Amniotic stem cell (primary cell): ENCODE results near the gene NOC2L.

Experiments
- DNase-seq: peaks from one replicate; lab custom pipeline; 2025; lab: John Stamatoyannopoulos, UW

Gene NOC2L

GRCh38 chr1:942864-943533, 16.1 kb downstream of the NOC2L start:
- no peak for DNase-seq

DNA sequence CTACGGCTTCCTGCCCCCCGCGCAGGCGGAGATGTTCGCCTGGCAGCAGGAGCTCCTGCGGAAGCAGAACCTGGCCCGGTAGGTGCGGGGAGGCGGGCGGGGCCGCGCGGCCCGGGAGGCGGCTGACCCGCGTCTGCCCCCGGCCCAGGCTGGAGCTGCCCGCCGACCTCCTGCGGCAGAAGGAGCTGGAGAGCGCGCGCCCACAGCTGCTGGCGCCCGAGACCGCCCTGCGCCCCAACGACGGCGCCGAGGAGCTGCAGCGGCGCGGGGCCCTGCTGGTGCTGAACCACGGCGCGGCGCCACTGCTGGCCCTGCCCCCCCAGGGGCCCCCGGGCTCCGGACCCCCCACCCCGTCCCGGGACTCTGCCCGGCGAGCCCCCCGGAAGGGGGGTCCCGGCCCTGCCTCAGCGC, 16.6 kb downstream of the NOC2L start:
- no peak for DNase-seq

DNA sequence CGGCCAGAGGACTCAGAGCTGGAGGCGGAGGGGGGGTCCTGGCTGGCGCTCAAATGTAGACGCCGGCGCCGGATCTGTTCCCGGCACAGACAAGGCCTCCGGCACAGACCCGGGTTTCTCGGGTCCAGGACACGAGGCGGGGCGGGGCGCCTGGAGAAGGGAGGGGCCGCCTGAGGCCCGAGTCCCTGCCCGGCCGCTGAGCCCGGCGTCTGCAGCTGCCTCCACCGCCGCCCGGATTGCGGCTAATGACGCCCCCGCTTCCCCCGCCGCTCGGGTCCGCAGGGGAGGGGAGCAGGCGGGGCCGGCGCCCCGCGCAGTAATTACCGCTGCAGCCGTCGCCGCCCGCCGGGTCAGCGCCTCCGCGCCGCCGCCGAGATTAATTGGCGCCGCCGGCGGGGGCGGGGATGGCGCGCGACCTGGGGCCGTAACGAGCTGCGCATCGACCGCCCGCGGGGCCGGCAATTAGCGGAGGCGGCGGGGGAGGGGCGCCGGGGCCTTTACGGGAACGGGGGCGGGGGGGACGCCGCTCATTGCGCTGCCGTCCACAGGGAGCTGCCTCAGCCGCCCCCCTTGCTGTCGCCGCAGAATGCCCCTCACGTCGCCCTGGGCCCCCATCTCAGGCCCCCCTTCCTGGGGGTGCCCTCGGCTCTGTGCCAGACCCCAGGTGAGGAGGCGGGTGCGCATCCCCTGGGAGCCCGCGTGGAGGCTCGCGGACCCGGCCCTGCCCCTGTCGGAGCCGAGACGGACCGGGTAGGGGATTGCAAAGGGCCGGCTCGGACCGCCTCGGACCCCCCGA, 17.3 kb downstream of the NOC2L start:
- DNase-seq = no peak

GRCh38 chr1:941015-941587, 18.0 kb downstream of the NOC2L start:
- no peak for DNase-seq

DNA sequence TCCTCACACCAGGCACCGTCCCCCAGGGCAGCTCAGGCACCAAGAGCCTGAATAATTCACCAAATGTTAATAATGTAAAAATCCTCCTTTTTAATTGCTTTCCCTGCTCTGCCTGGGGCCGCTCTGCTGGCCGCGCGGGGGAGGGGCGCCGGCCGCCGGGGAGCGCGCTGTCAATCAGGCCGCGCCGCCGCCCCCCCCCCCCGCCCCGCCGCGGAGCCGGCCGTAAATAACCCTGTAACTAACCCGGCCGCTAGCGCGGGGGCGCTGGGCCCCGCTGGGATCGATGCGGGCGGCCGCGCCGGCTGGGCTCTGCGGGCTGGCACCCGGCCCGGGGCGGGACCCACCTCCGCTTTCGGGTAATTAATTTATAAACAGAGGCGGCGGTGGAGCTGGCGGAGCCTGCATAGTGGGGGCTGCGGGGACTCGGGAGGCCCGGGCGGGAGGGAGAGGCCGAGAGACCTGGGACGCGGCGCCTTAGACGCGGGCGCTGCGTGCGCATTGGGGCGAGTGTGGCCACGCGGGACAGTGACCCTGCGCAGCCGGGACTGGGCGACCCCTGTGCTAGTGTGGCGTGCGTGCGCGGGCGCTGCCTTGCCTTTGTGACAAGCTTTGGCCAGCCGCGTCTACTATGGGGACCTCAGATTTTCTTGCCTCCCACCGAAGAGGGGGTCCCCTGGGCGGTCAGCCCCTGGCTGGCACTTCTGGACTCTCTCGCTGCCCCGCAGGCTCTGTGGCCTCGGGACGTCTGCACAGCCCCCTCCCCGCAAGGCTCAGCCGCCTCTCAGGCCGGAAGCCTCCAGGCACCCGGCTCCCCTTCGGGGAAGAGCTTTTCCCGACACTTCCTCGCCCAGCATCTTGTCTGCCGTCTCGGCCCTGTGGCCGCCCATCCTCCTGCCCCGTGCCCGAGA, 18.7 kb downstream of the NOC2L start:
- DNase-seq = no peak

DNA sequence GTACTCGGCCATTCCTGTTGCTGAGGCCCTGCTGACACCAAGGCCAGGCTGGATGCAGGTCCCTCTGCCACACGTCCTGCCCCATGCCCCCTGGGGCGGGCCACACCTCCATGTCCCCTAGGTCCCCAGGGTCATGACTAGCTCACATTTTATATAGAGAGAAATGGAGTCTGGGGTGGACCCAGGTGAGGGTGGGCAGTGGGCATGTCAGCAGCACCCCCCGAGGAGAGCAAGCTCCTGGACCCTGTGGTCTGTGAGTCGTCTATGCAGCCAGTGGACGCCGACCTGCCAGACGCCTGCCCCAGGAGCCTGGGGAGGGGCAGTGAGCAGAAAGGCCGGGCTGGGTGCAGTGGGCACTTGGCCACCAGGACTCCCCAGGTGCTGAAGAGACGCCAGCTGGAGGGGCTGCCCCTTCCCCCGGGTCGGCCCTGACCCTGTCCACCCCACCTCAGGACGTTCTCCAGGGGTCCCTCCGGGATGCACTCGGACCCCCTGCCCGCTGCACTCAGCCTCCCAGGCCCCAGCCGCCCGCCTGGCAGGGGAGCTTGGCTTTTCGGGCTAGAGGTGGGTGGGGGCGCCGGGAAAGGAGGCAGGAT, 19.4 kb downstream of the NOC2L start:
- no peak for DNase-seq

- DNase-seq = no peak
These were observed 20.2 kb downstream of the NOC2L start for GRCh38 chr1:938711-939489.

DNA sequence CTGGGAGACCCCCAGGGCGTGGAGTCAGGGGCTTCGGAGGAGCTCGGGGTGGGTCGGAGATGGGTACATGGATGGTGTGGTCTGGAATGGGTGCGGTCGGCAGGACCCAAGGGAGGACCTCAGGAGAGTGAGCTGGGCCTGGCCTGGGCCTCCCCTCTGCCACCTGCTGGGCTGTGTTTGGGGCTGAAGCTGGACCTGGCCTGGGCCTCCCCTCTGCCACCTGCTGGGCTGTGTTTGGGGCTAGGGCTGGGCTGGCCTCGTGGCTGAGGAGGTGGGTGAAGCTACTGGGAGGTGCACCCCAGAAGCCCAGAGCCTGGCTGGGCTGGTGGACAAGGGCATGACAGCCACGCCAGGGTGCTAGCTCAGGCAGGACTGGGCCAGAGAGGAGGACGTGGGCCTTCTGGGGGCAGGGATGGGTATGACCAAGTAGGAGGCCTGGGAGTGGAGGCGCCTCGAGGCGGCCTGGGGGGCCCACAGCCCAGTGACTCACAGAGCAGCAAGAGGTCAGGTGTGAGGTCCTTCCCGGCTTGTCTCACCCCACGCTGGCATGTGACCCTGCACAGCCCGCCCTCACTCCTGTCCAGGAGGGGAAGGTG, 20.9 kb downstream of the NOC2L start:
- DNase-seq = no peak

DNA sequence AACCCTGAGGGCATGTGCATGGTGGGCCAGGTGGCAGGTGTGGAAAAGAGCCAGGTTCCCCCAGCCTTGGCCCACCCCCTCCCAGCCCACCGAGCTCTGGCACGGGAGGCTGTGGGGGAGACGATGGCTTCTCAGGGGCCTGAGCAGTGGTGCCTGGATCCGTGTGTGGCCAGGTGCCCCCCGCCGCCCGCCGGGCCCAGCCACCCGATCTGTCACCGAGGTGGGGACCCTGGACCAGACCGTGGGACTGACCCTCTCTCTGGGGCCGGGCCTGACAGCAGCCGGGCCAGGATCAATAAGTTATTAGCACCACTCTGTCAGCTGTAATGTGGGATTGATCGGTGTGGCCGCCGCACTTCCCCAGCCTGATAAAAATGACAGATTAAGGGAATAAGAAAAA, 21.5 kb downstream of the NOC2L start:
- no peak for DNase-seq

GRCh38 chr1:936348-937264, 22.4 kb downstream of the NOC2L start:
- no peak for DNase-seq

DNA sequence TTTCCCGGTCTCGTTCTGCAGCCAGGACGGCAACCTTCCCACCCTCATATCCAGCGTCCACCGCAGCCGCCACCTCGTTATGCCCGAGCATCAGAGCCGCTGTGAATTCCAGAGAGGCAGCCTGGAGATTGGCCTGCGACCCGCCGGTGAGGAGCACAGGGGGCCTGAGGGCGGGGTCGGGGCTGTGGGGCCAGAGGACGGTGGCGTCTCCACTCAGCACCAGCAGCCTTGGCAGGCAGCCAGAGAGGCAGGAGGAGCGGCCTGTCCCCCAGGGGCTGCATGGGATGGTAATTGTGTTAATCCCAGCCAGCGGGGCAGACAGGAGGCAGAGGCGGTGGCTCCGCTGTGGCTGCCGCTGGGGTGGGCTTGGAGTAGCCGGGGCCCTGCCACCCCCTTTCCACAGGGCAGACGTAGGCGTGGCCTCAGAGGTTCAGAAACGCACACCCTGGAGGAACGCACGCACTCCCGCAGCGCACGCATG, 23.3 kb downstream of the NOC2L start:
- no peak for DNase-seq

DNA sequence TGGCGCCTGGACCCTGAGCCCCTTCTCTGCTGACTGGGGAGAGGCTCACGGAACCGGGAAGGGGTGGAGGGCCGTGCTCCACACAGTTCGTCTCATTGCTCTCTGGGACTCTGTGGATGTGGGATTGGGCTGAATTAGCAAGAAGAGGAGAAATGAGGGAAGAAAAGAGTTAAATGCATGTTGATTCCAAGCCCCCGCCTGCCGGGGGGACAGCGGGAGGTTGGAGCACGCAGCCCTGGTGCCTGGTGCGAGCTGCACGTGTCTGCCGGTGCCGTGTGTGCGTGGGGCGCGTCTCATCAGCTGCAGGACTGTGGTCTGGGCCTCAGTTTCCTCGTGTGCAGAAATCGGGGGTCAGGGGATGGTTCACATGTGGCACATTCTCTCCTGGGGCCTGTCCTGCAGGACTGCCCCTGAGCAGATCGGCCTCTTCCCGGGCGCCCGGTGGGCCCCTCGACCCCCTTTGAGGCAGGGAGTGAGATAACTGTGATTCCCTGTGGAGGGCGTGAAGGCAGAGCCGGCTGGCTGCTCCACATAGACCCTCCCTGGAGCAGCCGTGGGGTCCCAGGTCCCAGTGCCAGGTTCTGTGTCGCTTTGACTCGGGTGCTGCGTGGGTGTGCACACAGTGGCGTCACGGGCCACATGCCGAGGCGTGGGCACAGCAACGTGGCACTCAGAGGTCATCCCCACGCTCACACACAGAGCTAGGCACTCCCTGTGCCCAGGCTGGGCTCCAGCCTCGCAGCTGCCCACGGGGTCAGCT, 23.9 kb downstream of the NOC2L start:
- no peak for DNase-seq

DNA sequence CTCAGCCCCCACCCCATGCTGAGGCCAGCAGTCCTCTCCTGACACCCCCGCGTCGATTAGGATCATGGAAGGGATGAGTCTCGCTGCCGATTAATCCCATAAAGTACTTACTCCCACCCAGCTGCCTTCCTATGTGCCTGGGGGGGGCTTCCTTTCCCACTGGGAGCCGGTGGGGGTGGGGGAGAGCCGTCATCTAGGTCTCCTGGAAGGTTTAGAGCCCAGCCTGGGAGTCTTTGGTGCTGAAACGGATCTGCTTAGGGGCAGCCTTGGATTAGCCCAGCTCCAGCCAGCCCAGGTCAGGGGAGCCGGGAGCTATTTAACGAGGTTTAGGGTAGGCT, 25.5 kb downstream of the NOC2L start:
- DNase-seq = no peak

GRCh38 chr1:932776-933602, 26.1 kb downstream of the NOC2L start:
- no peak for DNase-seq

DNA sequence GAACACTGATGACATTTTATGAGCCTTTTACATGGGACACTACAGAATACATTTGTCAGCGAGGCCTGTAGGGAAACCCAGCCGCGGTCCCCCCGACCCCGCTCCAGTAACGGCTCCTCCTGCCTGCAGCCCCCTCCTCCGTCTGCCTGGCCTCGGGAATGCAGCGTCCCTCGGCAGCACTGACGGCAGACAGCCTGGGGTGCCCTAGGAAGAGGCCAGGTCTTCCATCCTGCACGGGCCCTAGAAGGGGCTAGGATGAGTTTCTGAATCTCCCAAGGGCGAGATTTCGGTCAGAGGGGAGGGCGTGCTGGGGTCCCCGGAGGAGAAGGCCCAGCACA, 26.9 kb downstream of the NOC2L start:
- no peak for DNase-seq

DNA sequence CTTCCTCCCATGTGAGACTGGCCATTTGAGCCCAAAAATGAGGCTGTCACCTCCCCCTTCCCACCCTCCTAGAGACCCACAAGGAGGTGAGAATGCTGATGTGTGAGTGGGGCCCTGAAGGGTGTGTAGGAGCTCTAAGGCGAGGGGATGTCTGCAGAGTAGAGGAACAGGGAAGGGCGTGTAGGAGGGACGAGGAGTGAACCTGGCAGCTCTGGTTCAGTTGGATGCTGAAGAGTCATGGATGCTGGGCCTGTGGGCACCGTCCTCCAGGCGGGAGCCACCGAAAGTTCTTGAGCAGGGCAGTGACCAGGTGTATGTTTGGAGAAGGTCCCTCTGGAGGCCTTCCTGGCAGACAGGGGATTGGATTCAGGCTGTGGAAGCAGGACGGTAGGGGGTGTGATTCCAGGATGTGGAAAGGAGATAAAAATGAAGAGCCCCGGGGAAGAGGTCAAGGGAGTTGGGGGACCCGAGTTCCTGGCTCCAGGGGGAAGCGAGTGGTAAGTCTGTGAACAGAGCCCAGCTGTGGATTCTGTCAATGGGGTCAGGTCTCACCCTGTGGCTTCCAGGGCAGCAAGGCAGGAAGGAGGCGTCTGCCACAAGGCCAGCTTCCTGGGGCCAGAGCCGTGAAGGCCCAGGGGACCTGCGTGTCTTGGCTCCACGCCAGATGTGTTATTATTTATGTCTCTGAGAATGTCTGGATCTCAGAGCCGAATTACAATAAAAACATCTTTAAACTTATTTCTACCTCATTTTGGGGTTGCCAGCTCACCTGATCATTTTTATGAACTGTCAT, 27.5 kb downstream of the NOC2L start:
- DNase-seq = no peak

GRCh38 chr1:930633-931138, 28.4 kb downstream of the NOC2L start:
- DNase-seq = no peak
